ENCODE measurements around the gene GPR108. TPM values are rescaled to one million over a fixed set of nuclear protein-coding genes. Genes with fewer than 3 reads are reported as not detected.

The GPR108 gene
- total and polyA plus RNA-seq, 2 of the 13 experiments (the other 11 are each of a cell fraction or from before 2014, with no cell fraction given): 36.4 to 63.0 TPM

GRCh38 chr19:6761053-6761676 lies 23.8 kb upstream of the GPR108 start:
- Histone ChIP-seq H3K9ac (ENCODE audit: insufficient read depth, low read depth, low read length) (no peak overlapping the region), H3K79me2 (ENCODE audit: insufficient read depth, low read length) (no peaks in the 10 kb centered on the region), H3K27me3 (ENCODE audit: control insufficient read depth in 1 of 2, insufficient read depth in 2 of 2, low read length in 2 of 2) (no peaks in the 10 kb centered on the region), H2AFZ (ENCODE audit: low read length) (no peak overlapping the region), H3K4me3 (replicated peaks in 1 of 3; ENCODE audit: insufficient read depth in 1 of 3, low read depth in 2 of 3, low read length in 3 of 3) (no peak overlapping the region), H3K4me2 (ENCODE audit: low read depth, low read length) (no peak overlapping the region), H3K36me3 (replicated peaks in 1 of 2; ENCODE audit: control insufficient read depth in 1 of 2, insufficient read depth in 2 of 2, low read length in 2 of 2) (no peaks in the 10 kb centered on the region), H3K4me1 (ENCODE audit: insufficient read depth, low read length) (peaks cover 28% of the 10 kb centered on the region), H3K27ac (ENCODE audit: extremely low read length, insufficient read depth, low read length) (no peak overlapping the region), H4K20me1 (ENCODE audit: insufficient read depth, low read length) (no peaks in the 10 kb centered on the region), H3K9me3 (ENCODE audit: low read length) (no peaks in the 10 kb centered on the region)
- DNase-seq (ENCODE audit: low spot score): peak; percentile 28
- no peak for FAIRE-seq
- TF ChIP-seq NFYB (CRISPR knock-in tag; IDR thresholded peaks at IDR 0.05): peak; percentile 67
- peak; percentile 86 for TF ChIP-seq ZNF143 (CRISPR knock-in tag; IDR thresholded peaks at IDR 0.05)
- no peak for TF ChIP-seq SP1 (IDR thresholded peaks at IDR 0.05)
- TF ChIP-seq SP1 (CRISPR knock-in tag; IDR thresholded peaks at IDR 0.05): no peak
- TF ChIP-seq NFYC (CRISPR knock-in tag; IDR thresholded peaks at IDR 0.05): peak; percentile 75
- TF ChIP-seq RBAK (CRISPR knock-in tag; IDR thresholded peaks at IDR 0.05): peak; percentile 95
- TF ChIP-seq USF2 (IDR thresholded peaks at IDR 0.05; ENCODE audit: low read depth, low read length): peak; percentile 41; the same call in 1 of the 2 replicates
- TF ChIP-seq USF2 (CRISPR knock-in tag; IDR thresholded peaks at IDR 0.05; ENCODE audit: borderline replicate concordance): peak; percentile 72; the same call in 1 of the 2 replicates
- no peak for TF ChIP-seq KLF6 (CRISPR knock-in tag; IDR thresholded peaks at IDR 0.05)
- no peak for TF ChIP-seq JUN (CRISPR knock-in tag; IDR thresholded peaks at IDR 0.05)
- peak; percentile 94 for TF ChIP-seq THAP11 (CRISPR knock-in tag; IDR thresholded peaks at IDR 0.05)
- TF ChIP-seq HCFC1 (IDR thresholded peaks at IDR 0.05; ENCODE audit: low read depth, low read length): peak; percentile 53; the same call in 1 of the 2 replicates
- TF ChIP-seq GMEB1 (CRISPR knock-in tag; IDR thresholded peaks at IDR 0.05; ENCODE audit: borderline replicate concordance): no peak
- no peak for TF ChIP-seq KDM1A (CRISPR knock-in tag; IDR thresholded peaks at IDR 0.05)
- peak; percentile 69; the same call in 1 of the 2 replicates for TF ChIP-seq ZNF12 (CRISPR knock-in tag; IDR thresholded peaks at IDR 0.05)
- intact Hi-C loops (cut with micrococcal nuclease; ENCODE audit: unreplicated experiment): no loop called here
- CTCF ChIA-PET (ENCODE audit: low intra/inter-chr PET ratio, low total read pairs): no interaction called here
- no TSS peak for BruUV-seq (replicated peaks)
- 80% methylated on average over 4 of the region's 4 CpGs for WGBS (ENCODE audit: low lambda C conversion rate)
- POLR2A ChIA-PET: interaction anchor here (1.8 to 1.9 kb wide), 2 partner anchors 9 to 40 kb away, joined by 4 to 8 read pairs; partner anchors contain the start of gene C3
- ATAC-seq: no peak; the same call in 2 of the 3 replicates
- in situ Hi-C loops (cut with HindIII; ENCODE audit: extremely low pct_ligation_motif_present, low pct_unique_long_range_greater_than_20kb): no loop called here
